ENCODE measurements around the gene RPUSD3.
"Not testable (repeated sequence)": the region's sequence is repeated elsewhere in the genome, so short reads cannot be mapped to it uniquely, and the experiment has no call there.

The RPUSD3 gene

GRCh38 chr3:9852528-9852927 lies 8.7 kb upstream of the RPUSD3 start:
- no peak for DNase-seq (ENCODE audit: extremely low read depth, low read depth)
- TF ChIP-seq, protein P1, sequence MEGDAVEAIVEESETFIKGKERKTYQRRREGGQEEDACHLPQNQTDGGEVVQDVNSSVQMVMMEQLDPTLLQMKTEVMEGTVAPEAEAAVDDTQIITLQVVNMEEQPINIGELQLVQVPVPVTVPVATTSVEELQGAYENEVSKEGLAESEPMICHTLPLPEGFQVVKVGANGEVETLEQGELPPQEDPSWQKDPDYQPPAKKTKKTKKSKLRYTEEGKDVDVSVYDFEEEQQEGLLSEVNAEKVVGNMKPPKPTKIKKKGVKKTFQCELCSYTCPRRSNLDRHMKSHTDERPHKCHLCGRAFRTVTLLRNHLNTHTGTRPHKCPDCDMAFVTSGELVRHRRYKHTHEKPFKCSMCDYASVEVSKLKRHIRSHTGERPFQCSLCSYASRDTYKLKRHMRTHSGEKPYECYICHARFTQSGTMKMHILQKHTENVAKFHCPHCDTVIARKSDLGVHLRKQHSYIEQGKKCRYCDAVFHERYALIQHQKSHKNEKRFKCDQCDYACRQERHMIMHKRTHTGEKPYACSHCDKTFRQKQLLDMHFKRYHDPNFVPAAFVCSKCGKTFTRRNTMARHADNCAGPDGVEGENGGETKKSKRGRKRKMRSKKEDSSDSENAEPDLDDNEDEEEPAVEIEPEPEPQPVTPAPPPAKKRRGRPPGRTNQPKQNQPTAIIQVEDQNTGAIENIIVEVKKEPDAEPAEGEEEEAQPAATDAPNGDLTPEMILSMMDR (IDR thresholded peaks at IDR 0.05; ENCODE audit: low read depth, low read length): no peak

DNA sequence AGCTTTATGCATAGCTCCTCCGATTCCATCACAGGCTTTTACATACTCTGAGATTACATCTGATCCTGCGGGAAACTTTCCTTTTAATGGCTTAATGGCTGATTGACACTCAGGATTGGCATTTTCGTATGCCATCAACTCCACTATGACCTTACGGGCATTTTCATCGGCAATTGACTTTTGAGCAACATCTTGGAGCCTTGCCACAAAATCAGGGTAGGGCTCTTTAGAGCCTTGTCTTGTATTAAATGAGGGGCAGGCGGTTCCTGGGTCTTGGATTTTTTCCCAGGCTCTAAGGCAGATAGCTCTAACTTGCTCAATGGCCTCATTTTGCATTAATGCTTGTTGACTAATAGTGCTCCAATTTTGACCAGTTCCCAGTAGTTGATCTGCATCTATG lies 8.1 kb upstream of the RPUSD3 start:
- DNase-seq (ENCODE audit: extremely low read depth, low read depth): not testable (repeated sequence)

- not testable (repeated sequence) for DNase-seq (ENCODE audit: extremely low read depth, low read depth)
Observed at GRCh38 chr3:9851383-9851782, 7.6 kb upstream of the RPUSD3 start.

DNA sequence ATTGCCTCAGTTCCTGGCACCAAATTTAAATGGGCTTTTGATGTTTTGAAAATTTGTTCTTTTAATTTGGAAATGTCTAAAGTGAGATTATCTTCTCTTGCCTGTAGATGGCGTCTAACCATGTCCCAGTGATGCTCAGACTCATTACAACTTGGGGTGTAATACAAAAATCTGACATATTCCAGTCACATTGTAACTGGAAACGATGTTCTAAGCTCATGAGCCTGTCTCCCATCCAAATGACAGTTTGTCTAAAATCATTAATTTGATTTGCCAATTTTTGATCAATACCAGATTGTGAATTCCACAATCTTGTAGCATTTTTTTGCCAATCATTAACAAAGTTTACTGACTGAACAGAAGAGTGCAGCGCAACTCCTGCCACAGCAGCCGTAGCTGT lies 5.1 kb upstream of the RPUSD3 start:
- TF ChIP-seq, protein P1 (IDR thresholded peaks at IDR 0.05; ENCODE audit: low read depth, low read length): peak; percentile 43
- DNase-seq (ENCODE audit: extremely low read depth, low read depth): not testable (repeated sequence)

DNA sequence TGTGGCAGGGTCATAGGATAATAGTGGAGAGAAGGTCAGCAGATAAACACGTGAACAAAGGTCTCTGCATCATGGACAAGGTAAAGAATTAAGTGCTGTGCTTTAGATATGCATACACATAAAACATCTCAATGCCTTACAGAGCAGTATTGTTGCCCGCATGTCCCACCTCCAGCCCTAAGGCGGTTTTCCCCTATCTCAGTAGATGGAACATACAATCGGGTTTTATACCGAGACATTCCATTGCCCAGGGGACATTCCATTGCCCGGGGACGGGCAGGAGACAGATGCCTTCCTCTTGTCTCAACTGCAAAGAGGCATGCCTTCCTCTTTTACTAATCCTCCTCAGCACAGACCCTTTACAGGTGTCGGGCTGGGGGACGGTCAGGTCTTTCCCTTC lies 4.1 kb upstream of the RPUSD3 start:
- DNase-seq (ENCODE audit: extremely low read depth, low read depth): not testable (repeated sequence)

DNA sequence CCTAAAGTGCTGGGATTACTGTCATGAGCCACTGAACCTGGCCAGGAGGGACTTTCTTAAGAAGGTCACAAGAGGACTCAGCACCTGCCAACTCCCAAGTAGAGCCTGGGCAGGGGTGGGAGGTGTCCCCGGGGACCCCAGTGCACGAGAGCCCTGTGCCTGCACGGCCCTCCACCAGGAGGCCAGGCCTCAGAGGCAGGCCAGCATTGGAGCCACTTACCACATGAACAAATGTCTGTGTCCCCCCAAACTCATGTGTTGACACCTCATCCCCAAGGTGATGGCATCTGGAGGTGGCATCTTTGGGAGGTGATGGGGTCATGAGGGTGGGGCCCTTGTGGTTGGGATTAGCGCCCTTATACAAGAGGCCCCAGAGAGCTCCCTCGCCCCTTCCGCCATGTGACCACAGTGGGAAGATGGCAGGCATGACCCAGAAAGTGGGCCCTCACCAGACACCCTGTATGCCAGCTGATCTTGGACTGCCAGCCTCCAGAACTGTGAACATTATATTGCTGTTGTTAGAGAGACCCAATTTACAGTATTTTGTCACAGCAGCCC lies 3.2 kb upstream of the RPUSD3 start:
- no peak for DNase-seq (ENCODE audit: extremely low read depth, low read depth)
- TF ChIP-seq, protein P1 (IDR thresholded peaks at IDR 0.05; ENCODE audit: low read depth, low read length): no peak

DNA sequence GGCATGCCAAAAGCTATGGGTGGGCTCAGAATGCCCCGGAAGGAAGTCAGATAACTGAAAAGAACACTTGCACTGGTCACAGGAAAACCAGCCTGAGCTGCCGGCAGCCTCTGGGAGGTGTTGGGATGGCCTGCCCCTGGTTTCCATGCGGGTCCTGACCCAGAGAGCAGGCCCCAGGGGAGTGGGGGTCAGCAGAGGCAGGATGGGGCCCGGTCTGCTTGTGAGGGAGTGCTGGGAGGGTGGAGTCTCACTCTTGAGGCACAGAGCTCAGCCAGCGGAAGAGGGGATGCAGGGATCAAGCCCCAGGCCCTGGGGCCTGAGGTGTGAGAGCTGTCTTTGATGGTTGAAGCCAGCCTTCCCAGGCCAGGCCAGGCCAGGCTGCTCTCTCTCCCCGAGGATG lies 2.4 kb upstream of the RPUSD3 start:
- no peak for DNase-seq (ENCODE audit: extremely low read depth, low read depth)
- TF ChIP-seq, protein P1 (IDR thresholded peaks at IDR 0.05; ENCODE audit: low read depth, low read length): no peak

GRCh38 chr3:9841015-9841414 lies 2.8 kb downstream of the RPUSD3 start:
- no peak for DNase-seq (ENCODE audit: extremely low read depth, low read depth)
- TF ChIP-seq, protein P1 (IDR thresholded peaks at IDR 0.05; ENCODE audit: low read depth, low read length): no peak

- no peak for DNase-seq (ENCODE audit: extremely low read depth, low read depth)
- TF ChIP-seq, protein P1 (IDR thresholded peaks at IDR 0.05; ENCODE audit: low read depth, low read length): no peak
Observed at GRCh38 chr3:9838856-9839255, 5.0 kb downstream of the RPUSD3 start.
